SKM-1 (cell line): ENCODE results near the gene MICAL3.

Experiments
- DNase-seq: peaks from one replicate; lab custom pipeline; 2025; ENCODE audit not compliant: unreplicated experiment; lab: John Stamatoyannopoulos, UW

MICAL3 gene

DNA sequence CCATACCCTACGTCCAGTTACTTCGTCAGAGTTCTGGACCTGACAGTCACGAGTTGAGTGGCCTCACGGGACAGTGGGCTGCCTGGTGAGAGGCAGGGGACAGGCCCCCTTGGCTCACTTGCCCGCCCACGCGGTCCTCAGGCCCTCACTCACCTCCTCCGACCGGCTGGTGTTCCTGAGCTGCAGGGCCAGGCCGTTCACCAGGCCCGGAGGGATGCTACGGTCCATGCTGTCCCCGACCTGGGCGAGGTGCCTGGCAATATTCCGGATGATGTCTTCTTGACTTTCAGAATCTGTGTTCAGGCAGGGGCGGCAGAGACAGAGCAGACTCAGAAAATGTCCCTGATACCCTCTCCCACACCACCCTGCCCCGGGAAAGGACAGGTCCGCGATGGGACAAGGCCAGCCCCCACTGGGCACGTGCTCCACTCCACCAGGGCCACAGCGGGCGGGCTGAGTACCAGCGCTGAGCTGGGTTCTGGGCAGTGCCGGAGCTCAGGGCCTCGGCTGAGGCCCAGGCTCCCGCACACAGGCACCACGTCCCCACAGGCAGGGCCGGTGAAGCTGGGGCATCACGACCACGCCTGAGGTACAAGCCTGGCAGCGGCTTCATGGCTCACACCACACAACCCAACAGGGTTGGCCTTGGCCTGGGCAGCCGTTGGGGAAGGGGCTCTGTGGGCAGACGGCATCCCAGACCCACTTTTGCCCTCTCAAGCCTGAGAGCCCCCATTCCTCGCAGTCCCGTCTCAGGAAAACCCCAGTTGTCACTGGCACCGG lies 285.0 kb downstream of the MICAL3 start:
- no peak for DNase-seq

DNA sequence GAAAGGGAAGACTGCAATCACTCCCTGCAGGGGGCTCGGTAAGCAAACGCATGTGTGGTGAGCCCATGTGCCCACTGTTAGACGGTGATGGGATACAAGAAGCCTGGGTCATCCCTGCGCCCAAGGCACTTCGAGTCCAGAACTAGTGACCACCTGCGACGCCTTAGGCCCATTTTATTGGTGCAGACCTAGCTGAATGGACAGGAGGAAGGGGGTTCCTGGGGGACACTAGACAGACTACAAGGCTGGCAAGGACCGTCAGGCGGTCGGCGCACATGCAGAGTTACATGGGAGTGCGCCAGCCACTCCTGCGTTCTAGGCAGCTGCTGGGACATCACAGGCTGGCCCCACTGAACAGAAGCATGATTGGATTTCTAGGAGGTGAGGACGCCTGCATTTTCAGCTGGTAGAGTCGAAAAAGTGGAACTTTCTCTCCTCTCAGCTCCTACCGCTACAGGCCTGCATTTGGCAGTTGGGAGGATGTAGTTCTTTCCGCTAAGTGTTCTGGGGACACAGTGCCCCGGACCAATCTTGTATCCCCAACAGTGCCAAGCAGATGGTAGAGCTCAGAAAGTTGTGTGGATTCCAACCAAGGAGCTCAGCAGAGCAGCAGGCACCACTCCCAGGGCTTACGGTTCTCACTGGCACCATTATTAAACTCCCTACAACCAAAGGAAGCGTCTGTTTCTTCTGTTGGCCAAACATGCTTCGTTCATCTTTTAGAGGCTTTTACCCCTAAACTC lies 285.8 kb downstream of the MICAL3 start:
- DNase-seq: no peak
